Measurements from ENCODE around the gene THOC5.

THOC5 gene

GRCh38 chr22:29519996-29520395 lies 33.6 kb downstream of the THOC5 start:
- DNase-seq (ENCODE audit: low read depth), result no peak
- no peak for TF ChIP-seq CTCF (conservative IDR thresholded peaks at IDR 0.05; ENCODE audit: control insufficient read depth, insufficient read depth, low read depth, low read length)

GRCh38 chr22:29518427-29518826 lies 35.1 kb downstream of the THOC5 start:
- no peak for TF ChIP-seq CTCF (conservative IDR thresholded peaks at IDR 0.05; ENCODE audit: control insufficient read depth, insufficient read depth, low read depth, low read length)
- no peak for DNase-seq (ENCODE audit: low read depth)
- H3K4me3 ChIP-seq (ENCODE audit: control insufficient read depth, low read depth, low read length), result no peak overlapping the region

More at GRCh38 chr22:29519996-29520395, 33.6 kb downstream of the THOC5 start:
- no peak overlapping the region for H3K4me3 ChIP-seq (ENCODE audit: control insufficient read depth, low read depth, low read length)

GRCh38 chr22:29517215-29517908 lies 36.2 kb downstream of the THOC5 start:
- no peak for DNase-seq (ENCODE audit: low read depth)
- H3K4me3 ChIP-seq (ENCODE audit: control insufficient read depth, low read depth, low read length), result no peak overlapping the region
- TF ChIP-seq CTCF (conservative IDR thresholded peaks at IDR 0.05; ENCODE audit: control insufficient read depth, insufficient read depth, low read depth, low read length), result no peak

GRCh38 chr22:29512031-29512430 lies 41.5 kb downstream of the THOC5 start:
- no peak for DNase-seq (ENCODE audit: low read depth)
- H3K4me3 ChIP-seq (ENCODE audit: control insufficient read depth, low read depth, low read length), result no peak overlapping the region
- TF ChIP-seq CTCF (conservative IDR thresholded peaks at IDR 0.05; ENCODE audit: control insufficient read depth, insufficient read depth, low read depth, low read length), result no peak

- TF ChIP-seq CTCF (conservative IDR thresholded peaks at IDR 0.05; ENCODE audit: control insufficient read depth, insufficient read depth, low read depth, low read length), result no peak
- no peak for DNase-seq (ENCODE audit: low read depth)
- no peak overlapping the region for H3K4me3 ChIP-seq (ENCODE audit: control insufficient read depth, low read depth, low read length)
Measured at GRCh38 chr22:29511126-29511862, 42.3 kb downstream of the THOC5 start.

GRCh38 chr22:29510542-29510941 lies 43.0 kb downstream of the THOC5 start:
- no peak for TF ChIP-seq CTCF (conservative IDR thresholded peaks at IDR 0.05; ENCODE audit: control insufficient read depth, insufficient read depth, low read depth, low read length)
- H3K4me3 ChIP-seq (ENCODE audit: control insufficient read depth, low read depth, low read length), result no peak overlapping the region
- DNase-seq (ENCODE audit: low read depth), result no peak
